Suprapubic skin (tissue), 4 donors: ENCODE data around the gene DDX51. TPM values are rescaled to one million over a fixed set of nuclear protein-coding genes. Genes with fewer than 3 reads are reported as not detected.

Experiments
- DNase-seq, 2 donors: peaks; one replicate each; pipeline ENCODE4 v3.0.0-alpha.2; 2019; ENCODE audit warnings: low spot score in 2 of 2
- H3K27ac ChIP-seq: fragments of 200-600 bp; sonication (generic); one replicate; pipeline ENCODE4 v1.5.1; 2019
- H3K27me3 ChIP-seq: fragments of 200-600 bp; sonication (generic); one replicate; pipeline ENCODE4 v1.5.1; 2019
- H3K36me3 ChIP-seq: fragments of 200-600 bp; sonication (generic); one replicate; pipeline ENCODE4 v1.5.1; 2019
- H3K4me1 ChIP-seq: fragments of 200-600 bp; sonication (generic); one replicate; pipeline ENCODE4 v1.5.1; 2019
- H3K4me3 ChIP-seq: fragments of 200-600 bp; sonication (generic); one replicate; pipeline ENCODE4 v1.5.1; 2019; ENCODE audit warnings: mild to moderate bottlenecking
- H3K9me3 ChIP-seq: fragments of 200-600 bp; sonication (generic); one replicate; pipeline ENCODE4 v1.5.1; 2019
- CTCF ChIP-seq, 2 donors: fragments of 200-600 bp in 1 of 2; fragments of 450-650 bp in 1 of 2; sonication (generic) in 1 of 2; IDR thresholded peaks; one replicate each; pipeline ENCODE4 v1.5.1; 2016 to 2019; ENCODE audit warnings: antibody characterized with exemption in 2 of 2, mild to moderate bottlenecking in 1 of 2, moderate library complexity in 1 of 2
- EP300 ChIP-seq: sonication (generic); formaldehyde crosslinking; IDR thresholded peaks from one replicate; pipeline ENCODE4 v1.6.1; 2017; ENCODE audit warnings: antibody characterized with exemption
- POLR2A ChIP-seq, 2 donors: fragments of 450-650 bp; IDR thresholded peaks; one replicate each; pipeline ENCODE4 v1.6.1; 2017; ENCODE audit warnings: antibody characterized with exemption in 2 of 2, mild to moderate bottlenecking in 2 of 2, moderate library complexity in 2 of 2
- POLR2AphosphoS5 ChIP-seq, 3 donors: sonication (generic); formaldehyde crosslinking; IDR thresholded peaks; one replicate each; pipeline ENCODE4 v1.6.1; 2017; ENCODE audit warnings: antibody characterized with exemption in 3 of 3
- WGBS: methylation state at CpG from one replicate; pipeline ENCODE4 v1.1.5; 2018; 5-methylcytosine and 5-hydroxymethylcytosine counted together
- total RNA-seq, 4 donors: library from RNA; depleted of rRNA; stranded (reverse); fragments of >200 nt; gene quantifications; one replicate each; pipeline ENCODE4 v1.1.0, GENCODE V29; 2016

DDX51 gene
- total RNA-seq, 4 donors from 2014 or later, result 21.1 to 39.6 (median 23.7) TPM

GRCh38 chr12:132127041-132127440 is 17.1 kb downstream of the DDX51 start:
- Histone ChIP-seq H3K9me3 (no peaks in the 10 kb centered on the region), H3K27me3 (no peaks in the 10 kb centered on the region), H3K4me3 (no peak overlapping the region), H3K27ac (no peak overlapping the region), H3K36me3 (peaks cover 58% of the 10 kb centered on the region), H3K4me1 (no peaks in the 10 kb centered on the region)
- peak in 1 of 2 donors; percentile 53 for DNase-seq
- no peak for TF ChIP-seq POLR2AphosphoS5 (IDR thresholded peaks at IDR 0.05)
- no peak for TF ChIP-seq POLR2A (IDR thresholded peaks at IDR 0.05)
- no peak for TF ChIP-seq CTCF (IDR thresholded peaks at IDR 0.05)
- no peak for TF ChIP-seq EP300
- 98% methylated on average over 7 of the region's 8 CpGs for WGBS

- TF ChIP-seq POLR2A (IDR thresholded peaks at IDR 0.05) (no peak), POLR2AphosphoS5 (IDR thresholded peaks at IDR 0.05) (no peak), EP300 (no peak), CTCF (IDR thresholded peaks at IDR 0.05) (no peak)
- Histone ChIP-seq H3K27me3 (no peaks in the 10 kb centered on the region), H3K27ac (no peak overlapping the region), H3K4me3 (no peak overlapping the region), H3K36me3 (peaks cover 71% of the 10 kb centered on the region), H3K9me3 (no peaks in the 10 kb centered on the region), H3K4me1 (no peaks in the 10 kb centered on the region)
- DNase-seq, result peak in 1 of 2 donors; percentile 52
- WGBS, result 93% methylated on average over 12 of the region's 12 CpGs
Measured at GRCh38 chr12:132125736-132126135, 18.4 kb downstream of the DDX51 start.

GRCh38 chr12:132124766-132125425 is 19.2 kb downstream of the DDX51 start:
- WGBS, result 84% methylated on average over 19 of the region's 19 CpGs
- no peaks in the 10 kb centered on the region for H3K4me1 ChIP-seq
- no peak overlapping the region for H3K4me3 ChIP-seq
- H3K9me3 ChIP-seq, result no peaks in the 10 kb centered on the region
- H3K27ac ChIP-seq, result no peak overlapping the region
- TF ChIP-seq POLR2AphosphoS5 (IDR thresholded peaks at IDR 0.05) (no peak), POLR2A (IDR thresholded peaks at IDR 0.05) (no peak), EP300 (no peak), CTCF (IDR thresholded peaks at IDR 0.05) (no peak)
- H3K36me3 ChIP-seq, result peaks cover 74% of the 10 kb centered on the region
- DNase-seq, result peak in 1 of 2 donors; percentile 68
- H3K27me3 ChIP-seq, result no peaks in the 10 kb centered on the region

- Histone ChIP-seq H3K9me3 (no peaks in the 10 kb centered on the region), H3K4me1 (no peaks in the 10 kb centered on the region), H3K4me3 (no peak overlapping the region), H3K36me3 (peaks cover 74% of the 10 kb centered on the region), H3K27me3 (no peaks in the 10 kb centered on the region), H3K27ac (no peak overlapping the region)
- DNase-seq, result no peak
- WGBS, result 94% methylated on average over 12 of the region's 12 CpGs
- no peak for TF ChIP-seq EP300
- no peak for TF ChIP-seq CTCF (IDR thresholded peaks at IDR 0.05)
- TF ChIP-seq POLR2A (IDR thresholded peaks at IDR 0.05), result no peak
- no peak for TF ChIP-seq POLR2AphosphoS5 (IDR thresholded peaks at IDR 0.05)
Measured at GRCh38 chr12:132123970-132124765, 20.0 kb downstream of the DDX51 start.

- TF ChIP-seq CTCF (IDR thresholded peaks at IDR 0.05) (no peak), EP300 (no peak), POLR2AphosphoS5 (IDR thresholded peaks at IDR 0.05) (no peak), POLR2A (IDR thresholded peaks at IDR 0.05) (no peak)
- H3K4me3 ChIP-seq, result no peak overlapping the region
- no peaks in the 10 kb centered on the region for H3K4me1 ChIP-seq
- H3K27me3 ChIP-seq, result no peaks in the 10 kb centered on the region
- WGBS, result 95% methylated on average over 14 of the region's 14 CpGs
- no peaks in the 10 kb centered on the region for H3K9me3 ChIP-seq
- peak in 1 of 2 donors; percentile 24 for DNase-seq
- H3K27ac ChIP-seq, result no peak overlapping the region
- H3K36me3 ChIP-seq, result peaks cover 71% of the 10 kb centered on the region
Measured at GRCh38 chr12:132121283-132121682, 22.8 kb downstream of the DDX51 start.
